GM18502 (cell line): ENCODE data around the gene OR6C3.
"Not testable (repeated sequence)": the region's sequence is repeated elsewhere in the genome, so short reads cannot be mapped to it uniquely, and the experiment has no call there.

Source experiments
- ATAC-seq: cut with Tn5 transposase; IDR thresholded peaks from one replicate; pipeline ENCODE4 v1.9.1; 2021; ENCODE audit warnings: mild to moderate bottlenecking; ENCODE audit not compliant: unreplicated experiment, poor library complexity

Gene OR6C3

GRCh38 chr12:55330446-55330845, at the start of gene OR6C3:
TSS of gene OR6C3 (plus strand) at chr12:55330746. CDS start at chr12:55331701, 955 bp downstream.
- no peak for ATAC-seq

DNA sequence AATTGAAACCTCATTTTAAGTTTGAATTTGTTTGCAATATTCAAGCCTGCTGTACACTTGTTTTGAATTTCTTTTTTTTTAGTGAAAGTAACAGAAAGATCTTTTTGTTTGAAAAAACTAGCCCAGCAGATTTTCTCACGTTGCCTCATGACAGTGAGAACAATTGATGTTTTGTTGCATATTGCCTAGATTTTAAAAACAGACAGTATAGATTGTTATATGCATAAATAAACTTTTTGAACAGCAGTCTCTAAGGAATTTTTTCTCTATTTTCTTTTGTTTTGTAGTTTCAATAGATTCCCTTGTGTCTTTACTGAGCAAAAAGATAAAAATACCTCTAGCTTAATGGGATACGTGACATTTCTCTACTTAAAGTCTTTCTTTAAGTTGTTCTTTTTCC, 49.6 kb upstream of the OR6C3 start:
- no peak for ATAC-seq

- no peak for ATAC-seq
Observed at GRCh38 chr12:55289999-55290398, 40.5 kb upstream of the OR6C3 start.

GRCh38 chr12:55296469-55296868, 34.1 kb upstream of the OR6C3 start, which contains the start of gene OR6C6:
TSS of gene OR6C6 (minus strand) at chr12:55296569. CDS start at chr12:55295232, 1,337 bp downstream.
- ATAC-seq = no peak

DNA sequence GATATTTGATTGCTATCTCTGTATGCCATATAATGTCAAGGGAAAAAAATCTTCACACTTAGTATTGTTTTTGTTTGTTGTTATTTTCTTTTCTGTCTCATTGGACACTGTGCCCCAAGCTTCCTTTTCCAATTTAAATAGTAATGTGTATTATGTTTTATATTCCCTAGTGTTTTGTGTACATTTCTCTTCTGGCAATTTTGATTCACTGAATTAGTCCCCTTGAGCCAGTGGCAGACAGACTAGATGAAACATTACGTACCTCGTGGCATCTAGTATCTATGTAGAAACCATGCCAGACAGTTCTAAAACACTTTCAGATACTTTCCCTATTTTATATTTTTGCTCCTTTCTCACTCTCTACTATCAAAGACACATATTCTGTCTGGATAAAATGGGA, 16.5 kb upstream of the OR6C3 start, which contains the start of gene OR6C1:
OR6C1 (plus strand) TSS at position 301 of the 400 bp plus-strand sequence. CDS start 6,257 bp downstream, outside the sequence.
- no peak for ATAC-seq

DNA sequence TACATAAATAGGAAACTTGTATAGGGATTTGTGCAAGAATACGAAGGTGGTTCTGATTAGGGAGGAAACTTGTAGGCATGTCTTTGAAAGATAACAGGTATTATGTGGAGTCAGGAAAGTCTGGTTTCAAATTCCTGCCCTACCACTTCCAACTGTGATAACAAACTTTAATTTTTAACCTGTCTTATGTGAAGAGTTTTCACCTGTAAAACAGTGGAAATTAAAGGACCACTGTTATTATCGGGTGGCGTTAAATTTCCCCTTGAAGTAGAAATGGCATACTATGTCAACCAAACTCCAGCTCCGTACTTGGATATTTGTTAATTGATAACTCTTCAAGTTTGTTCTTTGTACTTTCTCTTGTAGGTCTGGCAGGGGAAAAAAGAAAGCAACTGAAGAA, 10.3 kb upstream of the OR6C3 start:
- no peak for ATAC-seq

GRCh38 chr12:55325801-55326200, 4.7 kb upstream of the OR6C3 start:
- not testable (repeated sequence) for ATAC-seq

DNA sequence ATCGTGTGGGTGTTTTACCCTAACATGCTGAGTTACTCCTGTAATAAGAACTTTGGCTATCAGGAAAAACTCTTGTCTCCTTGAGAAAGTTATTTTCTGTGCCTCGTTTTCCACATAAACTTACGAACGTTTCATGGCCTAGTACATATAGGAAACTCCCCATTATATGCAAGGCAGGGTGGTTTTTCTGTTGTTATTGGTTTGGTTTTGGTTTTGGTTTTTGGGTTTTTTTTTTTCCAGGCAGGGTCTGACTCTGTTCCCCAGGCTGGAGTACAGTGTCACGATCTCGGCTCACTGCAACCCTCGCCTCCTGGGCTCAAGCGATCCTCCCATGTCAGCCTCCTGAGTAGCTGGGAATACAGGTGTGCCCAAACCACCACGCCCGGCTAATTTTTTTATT, 5.5 kb downstream of the OR6C3 start:
- ATAC-seq = no peak

DNA sequence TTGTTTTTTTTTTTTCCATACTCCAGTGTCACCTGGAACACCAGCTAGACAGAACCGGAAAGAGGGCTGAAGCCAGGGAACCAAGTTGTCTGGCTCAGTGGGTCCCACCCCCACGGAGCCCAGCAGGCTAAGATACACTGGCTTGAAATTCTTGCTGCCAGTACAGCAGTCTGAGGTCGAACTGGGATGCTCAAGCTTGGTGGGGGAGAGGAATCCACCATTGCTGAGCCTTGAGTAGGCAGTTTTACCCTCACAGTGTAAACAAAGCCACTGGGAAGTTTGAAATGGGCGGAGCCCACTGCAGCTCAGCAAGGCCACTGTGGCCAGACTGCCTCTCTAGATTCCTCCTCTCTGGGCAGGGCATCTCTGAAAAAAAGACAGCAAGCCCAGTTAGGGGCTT, 24.8 kb downstream of the OR6C3 start:
- ATAC-seq = not testable (repeated sequence)

GRCh38 chr12:55362675-55363074, 32.1 kb downstream of the OR6C3 start, which contains the start of gene OR6C75:
TSS of gene OR6C75 (plus strand) at chr12:55362975. CDS start at chr12:55365111, 2,136 bp downstream.
- no peak for ATAC-seq

- no peak for ATAC-seq
Observed at GRCh38 chr12:55365086-55365485, 34.5 kb downstream of the OR6C3 start.

- no peak for ATAC-seq
Observed at GRCh38 chr12:55372521-55372920, 42.0 kb downstream of the OR6C3 start.
